HG03558 (cell line): ENCODE data around the gene SLC4A2.

Experiments used
- ATAC-seq: cut with Tn5 transposase; IDR thresholded peaks from one replicate; pipeline ENCODE4 v1.9.1; 2021; ENCODE audit warnings: moderate number of reproducible peaks; ENCODE audit not compliant: unreplicated experiment; ENCODE audit errors: extremely low read depth

SLC4A2 gene

GRCh38 chr7:151060416-151061212 is 1.2 kb downstream of the SLC4A2 start:
- ATAC-seq, result no peak

- ATAC-seq, result no peak
Measured at GRCh38 chr7:151061213-151062110, 2.1 kb downstream of the SLC4A2 start.

- no peak for ATAC-seq
Measured at GRCh38 chr7:151062111-151062398, 2.7 kb downstream of the SLC4A2 start.

- ATAC-seq, result no peak
Measured at GRCh38 chr7:151062399-151063211, 3.2 kb downstream of the SLC4A2 start.

- ATAC-seq, result no peak
Measured at GRCh38 chr7:151063212-151063561, 3.8 kb downstream of the SLC4A2 start.

- ATAC-seq, result no peak
Measured at GRCh38 chr7:151064454-151064853, 5.1 kb downstream of the SLC4A2 start.

GRCh38 chr7:151064993-151065392 is 5.6 kb downstream of the SLC4A2 start:
- no peak for ATAC-seq

GRCh38 chr7:151065516-151065915 is 6.1 kb downstream of the SLC4A2 start:
- no peak for ATAC-seq

- ATAC-seq, result no peak
Measured at GRCh38 chr7:151066273-151066974, 7.0 kb downstream of the SLC4A2 start.

GRCh38 chr7:151068069-151068773 is 8.8 kb downstream of the SLC4A2 start:
- ATAC-seq, result no peak

GRCh38 chr7:151069841-151070573 is 10.6 kb downstream of the SLC4A2 start:
- no peak for ATAC-seq

GRCh38 chr7:151070574-151070960 is 11.2 kb downstream of the SLC4A2 start:
- no peak for ATAC-seq

GRCh38 chr7:151071032-151071866 is 11.9 kb downstream of the SLC4A2 start:
- no peak for ATAC-seq

- ATAC-seq, result no peak
Measured at GRCh38 chr7:151073990-151074389, 14.6 kb downstream of the SLC4A2 start.

GRCh38 chr7:151074817-151075661 is 15.7 kb downstream of the SLC4A2 start:
- ATAC-seq, result no peak

- ATAC-seq, result no peak
Measured at GRCh38 chr7:151075662-151075971, 16.2 kb downstream of the SLC4A2 start.

GRCh38 chr7:151075978-151076426 is 16.6 kb downstream of the SLC4A2 start:
- no peak for ATAC-seq
